GM12873 (cell line): ENCODE measurements around the gene PDE6A.

Experiments
- TF ChIP-seq, protein P1 (sequence below): IDR thresholded peaks from 2 replicates; pipeline ENCODE4 v1.5.1; 2012; ENCODE audit warnings: low read depth, mild to moderate bottlenecking, moderate library complexity, low read length, control low read depth; ENCODE audit not compliant: insufficient read depth; ENCODE audit errors: missing control alignments

PDE6A gene

DNA sequence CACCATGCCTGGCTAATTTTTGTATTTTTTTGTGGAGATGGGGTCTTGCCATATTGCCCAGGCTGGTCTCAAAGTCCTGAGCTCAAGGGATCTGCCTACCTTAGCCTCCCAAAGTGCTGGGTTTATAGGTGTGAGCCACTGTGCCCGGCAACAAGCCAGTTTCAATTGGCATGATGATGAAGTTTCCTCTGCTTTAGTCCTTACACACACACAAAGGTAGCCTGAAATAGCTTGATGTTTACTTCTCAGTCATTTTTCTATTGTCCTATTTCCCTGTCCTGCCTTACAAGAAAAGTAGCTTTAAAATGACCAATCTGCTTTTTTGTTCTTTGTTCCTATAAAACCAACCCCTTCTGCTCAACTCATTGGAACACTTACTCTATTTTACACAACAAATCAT is 33.6 kb downstream of the PDE6A start:
- TF ChIP-seq, protein P1, sequence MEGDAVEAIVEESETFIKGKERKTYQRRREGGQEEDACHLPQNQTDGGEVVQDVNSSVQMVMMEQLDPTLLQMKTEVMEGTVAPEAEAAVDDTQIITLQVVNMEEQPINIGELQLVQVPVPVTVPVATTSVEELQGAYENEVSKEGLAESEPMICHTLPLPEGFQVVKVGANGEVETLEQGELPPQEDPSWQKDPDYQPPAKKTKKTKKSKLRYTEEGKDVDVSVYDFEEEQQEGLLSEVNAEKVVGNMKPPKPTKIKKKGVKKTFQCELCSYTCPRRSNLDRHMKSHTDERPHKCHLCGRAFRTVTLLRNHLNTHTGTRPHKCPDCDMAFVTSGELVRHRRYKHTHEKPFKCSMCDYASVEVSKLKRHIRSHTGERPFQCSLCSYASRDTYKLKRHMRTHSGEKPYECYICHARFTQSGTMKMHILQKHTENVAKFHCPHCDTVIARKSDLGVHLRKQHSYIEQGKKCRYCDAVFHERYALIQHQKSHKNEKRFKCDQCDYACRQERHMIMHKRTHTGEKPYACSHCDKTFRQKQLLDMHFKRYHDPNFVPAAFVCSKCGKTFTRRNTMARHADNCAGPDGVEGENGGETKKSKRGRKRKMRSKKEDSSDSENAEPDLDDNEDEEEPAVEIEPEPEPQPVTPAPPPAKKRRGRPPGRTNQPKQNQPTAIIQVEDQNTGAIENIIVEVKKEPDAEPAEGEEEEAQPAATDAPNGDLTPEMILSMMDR, result no peak

GRCh38 chr5:149907828-149908227 is 36.8 kb downstream of the PDE6A start:
- TF ChIP-seq, protein P1, result no peak

- TF ChIP-seq, protein P1, result no peak
Measured at GRCh38 chr5:149904977-149905376, 39.6 kb downstream of the PDE6A start.

DNA sequence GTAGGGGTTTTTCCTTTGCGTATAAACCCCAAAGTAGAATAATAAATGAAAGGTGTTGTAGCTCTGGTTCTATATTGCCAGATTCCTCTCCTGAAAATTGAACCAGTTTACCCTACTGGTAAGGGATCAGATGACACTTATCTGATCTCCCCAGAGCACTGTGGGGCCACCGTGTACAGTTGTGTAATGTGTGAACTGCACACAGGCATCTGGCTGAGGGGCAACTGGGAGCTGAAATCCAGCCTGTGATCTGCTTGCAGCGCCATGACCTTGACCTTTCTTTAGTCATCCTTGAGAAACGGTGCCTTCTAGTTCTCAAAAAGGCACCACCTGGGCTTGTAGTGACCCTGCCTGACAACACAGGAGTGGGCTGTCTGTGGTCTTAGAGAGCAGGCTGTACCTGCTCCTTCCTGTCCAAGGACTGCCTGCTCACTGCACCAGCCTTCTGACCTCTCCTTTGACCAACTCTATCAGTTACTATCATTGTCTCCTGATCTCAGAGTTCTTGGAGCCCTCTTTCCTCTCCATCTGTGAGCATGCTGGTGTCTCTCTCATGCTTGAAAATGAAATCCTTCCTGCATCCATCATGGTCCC is 40.2 kb downstream of the PDE6A start:
- TF ChIP-seq, protein P1, result no peak

DNA sequence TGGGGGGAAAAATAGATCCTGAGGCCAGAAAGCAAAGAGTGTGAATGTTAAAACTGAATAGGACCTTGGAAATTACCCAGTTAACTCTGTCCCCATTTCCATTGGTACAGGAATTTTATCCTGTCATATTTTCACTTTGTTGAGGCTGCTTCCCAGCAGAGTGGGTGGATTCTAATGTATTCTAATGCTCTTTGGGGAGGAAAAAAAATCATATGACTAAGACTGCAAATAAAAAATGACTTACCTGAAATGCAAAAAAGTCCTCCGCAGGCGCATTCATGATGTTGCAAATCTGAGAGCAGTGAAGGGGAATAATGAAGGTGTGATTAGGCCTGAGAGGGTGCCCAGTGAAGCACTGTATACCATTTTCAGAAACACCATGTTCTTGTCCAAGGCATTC is 41.2 kb downstream of the PDE6A start:
- TF ChIP-seq, protein P1, result no peak

- TF ChIP-seq, protein P1, result no peak
Measured at GRCh38 chr5:149902177-149902576, 42.4 kb downstream of the PDE6A start.

GRCh38 chr5:149901511-149901910 is 43.1 kb downstream of the PDE6A start:
- TF ChIP-seq, protein P1, result no peak
